B cell (primary cell): ENCODE data around the gene CDC42BPA. TPM values are rescaled to one million over a fixed set of nuclear protein-coding genes. Genes with fewer than 3 reads are reported as not detected.

Experiments
- ATAC-seq: fragments of 200-7000 bp; cut with Tn5 transposase; one replicate; pipeline ENCODE4 v1.10.0; 2021; ENCODE audit warnings: low read depth, mild to moderate bottlenecking, moderate number of reproducible peaks, moderate library complexity
- CTCF ChIA-PET: fragments of 350-600 bp; sonication (Branson Sonifier 250); formaldehyde crosslinking; loops from one replicate; lab custom pipeline; 2021; ENCODE audit warnings: antibody characterized with exemption, inconsistent platforms; lab: Charles Lee
- POLR2A ChIA-PET: fragments of 350-600 bp; sonication (Branson Sonifier 250); formaldehyde crosslinking; loops from one replicate; lab custom pipeline; 2021; ENCODE audit warnings: antibody characterized with exemption; lab: Charles Lee
- DNase-seq: peaks from one replicate; pipeline ENCODE4 v3.0.0; 2013
- H2AFZ ChIP-seq: 2 replicates; pipeline ENCODE4 v1.6.1; 2012; ENCODE audit warnings: mild to moderate bottlenecking, low read depth, low read length; ENCODE audit not compliant: insufficient read depth, poor library complexity, severe bottlenecking
- H3K27ac ChIP-seq, 2 donors: 1 replicate in 1 of 2; 2 replicates in 1 of 2; pipeline ENCODE4 v1.5.1; 2012 to 2013; ENCODE audit warnings: low read length in 2 of 2, mild to moderate bottlenecking in 2 of 2, moderate library complexity in 1 of 2
- H3K27me3 ChIP-seq, 4 experiments: fragments of 200-600 bp in 1 of 4; sonication (generic) in 1 of 4; replicated peaks in 1 of 4; 1 replicate in 2 of 4; 2 replicates in 2 of 4; pipeline versions ENCODE4 v1.6.1 to v1.7.0; 2013 to 2016; ENCODE audit warnings: low read length in 3 of 4, mild to moderate bottlenecking in 2 of 4, mixed read lengths in 1 of 4, moderate library complexity in 1 of 4; ENCODE audit not compliant: insufficient read depth in 4 of 4, control insufficient read depth in 3 of 4; ENCODE audit errors: control extremely low read depth in 1 of 4
- H3K36me3 ChIP-seq, 2 experiments: replicated peaks in 1 of 2; 1 replicate in 1 of 2; 2 replicates in 1 of 2; pipeline versions ENCODE4 v1.6.1 to v1.7.1; 2013; ENCODE audit warnings: low read length in 1 of 2; ENCODE audit not compliant: insufficient read depth in 2 of 2, control insufficient read depth in 1 of 2; ENCODE audit errors: control extremely low read depth in 1 of 2, extremely low read depth in 1 of 2
- H3K4me1 ChIP-seq, 2 donors: fragments of 200-600 bp in 1 of 2; sonication (generic) in 1 of 2; 1 replicate in 1 of 2; 2 replicates in 1 of 2; pipeline versions ENCODE4 v1.5.1 to v1.6.1; 2013 to 2017; ENCODE audit warnings: low read length in 2 of 2; ENCODE audit not compliant: control insufficient read depth in 2 of 2, insufficient read depth in 2 of 2
- H3K4me2 ChIP-seq: replicated peaks from 2 replicates; pipeline ENCODE3; 2012; ENCODE audit warnings: mild to moderate bottlenecking, low read depth, low read length; ENCODE audit not compliant: poor library complexity, severe bottlenecking
- H3K4me3 ChIP-seq, 5 experiments: fragments of 200-600 bp in 1 of 5; sonication (generic) in 1 of 5; 1 replicate in 3 of 5; 2 replicates in 2 of 5; pipeline versions ENCODE4 v1.5.1 to v1.7.0; 2011 to 2016; ENCODE audit warnings: low read length in 4 of 5, mild to moderate bottlenecking in 4 of 5, low read depth in 2 of 5, control low read depth in 1 of 5, moderate library complexity in 1 of 5; ENCODE audit not compliant: insufficient read depth in 1 of 5; ENCODE audit errors: control extremely low read depth in 1 of 5, extremely low read depth in 1 of 5
- H3K79me2 ChIP-seq: fragments of 200-600 bp; sonication (generic); one replicate; pipeline ENCODE4 v1.6.0; 2016; ENCODE audit warnings: low read length; ENCODE audit not compliant: control insufficient read depth, insufficient read depth
- H3K9ac ChIP-seq: fragments of 200-600 bp; sonication (generic); 2 replicates; pipeline ENCODE4 v1.6.1; 2017; ENCODE audit warnings: mild to moderate bottlenecking, low read length, moderate library complexity
- H3K9me3 ChIP-seq, 3 donors: one replicate each; pipeline versions ENCODE4 v1.6.1 to v1.7.1; 2013; ENCODE audit warnings: low read length in 2 of 3; ENCODE audit not compliant: control insufficient read depth in 2 of 3, insufficient read depth in 1 of 3; ENCODE audit errors: control extremely low read depth in 1 of 3
- H4K20me1 ChIP-seq: 2 replicates; pipeline ENCODE4 v1.6.0; 2012; ENCODE audit warnings: mild to moderate bottlenecking, low read length; ENCODE audit not compliant: insufficient read depth, control insufficient read depth, poor library complexity, severe bottlenecking
- H3K27ac Mint-ChIP-seq: one replicate; pipeline ENCODE4 v1.8.0; 2021; ENCODE audit warnings: mixed read lengths
- H3K27me3 Mint-ChIP-seq: one replicate; pipeline ENCODE4 v1.8.0; 2021; ENCODE audit warnings: mixed read lengths
- H3K4me1 Mint-ChIP-seq: one replicate; pipeline ENCODE4 v1.8.0; 2021; ENCODE audit warnings: mixed read lengths
- H3K4me3 Mint-ChIP-seq: one replicate; pipeline ENCODE4 v1.8.0; 2021; ENCODE audit warnings: mixed read lengths
- H3K9me3 Mint-ChIP-seq: one replicate; pipeline ENCODE4 v1.8.0; 2022; ENCODE audit warnings: mixed read lengths; ENCODE audit not compliant: insufficient read depth
- CTCF ChIP-seq: fragments of 200-600 bp; IDR thresholded peaks from one replicate; pipeline ENCODE4 v1.8.0; 2022; ENCODE audit warnings: antibody characterized with exemption, mild to moderate bottlenecking
- EZH2 ChIP-seq: IDR thresholded peaks from 2 replicates; pipeline ENCODE4 v1.6.1; 2012; ENCODE audit warnings: borderline replicate concordance, low read depth, mild to moderate bottlenecking, moderate library complexity, low read length; ENCODE audit not compliant: insufficient read depth, poor library complexity, severe bottlenecking
- WGBS: methylation state at CpG from one replicate; pipeline ENCODE4 v1.1.5; 2013; ENCODE audit warnings: missing lambda C conversion rate; ENCODE audit not compliant: insufficient coverage; 5-methylcytosine and 5-hydroxymethylcytosine counted together
- intact Hi-C: fragments of 100-400 bp; cut with micrococcal nuclease; formaldehyde crosslinking; loops from one replicate; pipeline ENCODE4 v1.10.0; 2022
- polyA plus RNA-seq: library from polyadenylated mRNA; depleted of rRNA; stranded (reverse); fragments of >200 nt; gene quantifications from 2 replicates; pipeline ENCODE4 v1.2.3, GENCODE V29; 2012
- total RNA-seq, 2 donors: library from RNA; stranded (reverse); fragments of 120-200 nt in 1 of 2; gene quantifications; 1 replicate in 1 of 2; 2 replicates in 1 of 2; pipeline versions ENCODE4 v1.2.3 to v1.2.4, GENCODE V29; 2013 to 2022

CDC42BPA gene
- total and polyA plus RNA-seq, 2 donors (not counting 1 experiment from before 2014, with no cell fraction given) = 0.04 to 0.69 TPM

- no peak overlapping the region for H3K27ac Mint-ChIP-seq
- POLR2A ChIA-PET = no interaction called here
- Histone ChIP-seq H3K36me3 (peaks cover 0 to 43% of the 10 kb centered on the region in 2 experiments), H3K4me3 (no peak overlapping the region), H3K9me3 (no peaks in the 10 kb centered on the region), H3K27me3 (no peaks in the 10 kb centered on the region), H2AFZ (no peak overlapping the region), H3K79me2 (no peaks in the 10 kb centered on the region), H3K4me2 (no peak overlapping the region), H3K27ac (no peak overlapping the region), H3K4me1 (no peaks in the 10 kb centered on the region), H4K20me1 (peaks cover 36% of the 10 kb centered on the region), H3K9ac (no peak overlapping the region)
- no peaks in the 10 kb centered on the region for H3K27me3 Mint-ChIP-seq
- no peaks in the 10 kb centered on the region for H3K9me3 Mint-ChIP-seq
- no peaks in the 10 kb centered on the region for H3K4me1 Mint-ChIP-seq
- ATAC-seq (no peak), DNase-seq (no peak)
- intact Hi-C loops = no loop called here
- H3K4me3 Mint-ChIP-seq = no peak overlapping the region
- CTCF ChIA-PET = no interaction called here
- 94% methylated on average over 18 of the region's 20 CpGs for whole genome bisulfite sequencing
- TF ChIP-seq CTCF (no peak), EZH2 (no peak)
Measured at GRCh38 chr1:226977643-226978431, 340.5 kb downstream of the CDC42BPA start.

- no peaks in the 10 kb centered on the region for H3K27me3 Mint-ChIP-seq
- POLR2A ChIA-PET = no interaction called here
- CTCF ChIA-PET = no interaction called here
- H3K4me3 Mint-ChIP-seq = no peak overlapping the region
- Histone ChIP-seq H2AFZ (no peak overlapping the region), H4K20me1 (peaks cover 35% of the 10 kb centered on the region), H3K36me3 (peaks cover 0 to 42% of the 10 kb centered on the region in 2 experiments), H3K4me1 (no peaks in the 10 kb centered on the region), H3K79me2 (peaks cover under 1% of the 10 kb centered on the region), H3K9me3 (no peaks in the 10 kb centered on the region), H3K4me3 (no peak overlapping the region), H3K27me3 (no peaks in the 10 kb centered on the region), H3K4me2 (no peak overlapping the region), H3K9ac (no peak overlapping the region), H3K27ac (no peak overlapping the region)
- ATAC-seq = no peak
- intact Hi-C loops = no loop called here
- DNase-seq = no peak
- TF ChIP-seq EZH2 = no peak
- TF ChIP-seq CTCF = no peak
- H3K4me1 Mint-ChIP-seq = no peaks in the 10 kb centered on the region
- WGBS = 97% methylated on average over 17 of the region's 21 CpGs
- H3K9me3 Mint-ChIP-seq = no peaks in the 10 kb centered on the region
- no peak overlapping the region for H3K27ac Mint-ChIP-seq
Measured at GRCh38 chr1:226976978-226977642, 341.2 kb downstream of the CDC42BPA start.
